Measurements from ENCODE around the gene SNAPC2.

DNA sequence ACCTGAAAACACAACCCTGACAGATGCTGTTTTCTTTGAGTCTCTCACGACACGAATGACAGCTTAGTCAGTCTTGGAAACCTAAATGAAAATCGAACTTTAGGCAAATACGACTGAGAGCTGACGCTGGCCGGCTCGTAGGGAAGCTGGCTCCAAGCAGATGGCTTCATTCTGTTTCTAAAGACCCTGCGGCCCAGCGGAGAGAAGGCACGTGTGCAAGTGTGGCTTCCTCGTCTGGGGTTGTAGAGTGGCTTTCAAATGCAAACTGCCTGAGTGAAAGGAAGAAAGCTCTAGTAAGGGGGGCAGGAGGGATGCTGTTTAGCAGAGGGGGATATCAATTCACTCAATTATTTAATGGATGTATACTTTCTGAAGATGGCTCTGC lies 49.4 kb downstream of the SNAPC2 start:
- no peak for TF ChIP-seq EP300 (IDR thresholded peaks at IDR 0.05)
- TF ChIP-seq, protein P1, sequence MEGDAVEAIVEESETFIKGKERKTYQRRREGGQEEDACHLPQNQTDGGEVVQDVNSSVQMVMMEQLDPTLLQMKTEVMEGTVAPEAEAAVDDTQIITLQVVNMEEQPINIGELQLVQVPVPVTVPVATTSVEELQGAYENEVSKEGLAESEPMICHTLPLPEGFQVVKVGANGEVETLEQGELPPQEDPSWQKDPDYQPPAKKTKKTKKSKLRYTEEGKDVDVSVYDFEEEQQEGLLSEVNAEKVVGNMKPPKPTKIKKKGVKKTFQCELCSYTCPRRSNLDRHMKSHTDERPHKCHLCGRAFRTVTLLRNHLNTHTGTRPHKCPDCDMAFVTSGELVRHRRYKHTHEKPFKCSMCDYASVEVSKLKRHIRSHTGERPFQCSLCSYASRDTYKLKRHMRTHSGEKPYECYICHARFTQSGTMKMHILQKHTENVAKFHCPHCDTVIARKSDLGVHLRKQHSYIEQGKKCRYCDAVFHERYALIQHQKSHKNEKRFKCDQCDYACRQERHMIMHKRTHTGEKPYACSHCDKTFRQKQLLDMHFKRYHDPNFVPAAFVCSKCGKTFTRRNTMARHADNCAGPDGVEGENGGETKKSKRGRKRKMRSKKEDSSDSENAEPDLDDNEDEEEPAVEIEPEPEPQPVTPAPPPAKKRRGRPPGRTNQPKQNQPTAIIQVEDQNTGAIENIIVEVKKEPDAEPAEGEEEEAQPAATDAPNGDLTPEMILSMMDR (IDR thresholded peaks at IDR 0.05), result no peak
- no peak for TF ChIP-seq POLR2A (IDR thresholded peaks at IDR 0.05)
- TF ChIP-seq POLR2AphosphoS5 (IDR thresholded peaks at IDR 0.05), result no peak

Measured in gastroesophageal sphincter (tissue), 3 donors.